Neural progenitor cell (in vitro differentiated cells): ENCODE measurements around the gene CGREF1.

Experiments used
- EZH2 ChIP-seq: fragments of 200-600 bp; sonication (generic); IDR thresholded peaks from 2 replicates; pipeline ENCODE4 v1.6.1; 2017; ENCODE audit warnings: antibody characterized with exemption, mild to moderate bottlenecking, moderate library complexity
- EZH2phosphoT487 ChIP-seq: fragments of 200-600 bp; sonication (generic); IDR thresholded peaks from 2 replicates; pipeline ENCODE4 v1.6.1; 2017; ENCODE audit warnings: antibody characterized with exemption
- TF ChIP-seq, protein P1 (sequence below): fragments of 200-600 bp; sonication (generic); IDR thresholded peaks from 2 replicates; pipeline ENCODE4 v1.5.1; 2017; ENCODE audit warnings: antibody characterized with exemption, mild to moderate bottlenecking

DNA sequence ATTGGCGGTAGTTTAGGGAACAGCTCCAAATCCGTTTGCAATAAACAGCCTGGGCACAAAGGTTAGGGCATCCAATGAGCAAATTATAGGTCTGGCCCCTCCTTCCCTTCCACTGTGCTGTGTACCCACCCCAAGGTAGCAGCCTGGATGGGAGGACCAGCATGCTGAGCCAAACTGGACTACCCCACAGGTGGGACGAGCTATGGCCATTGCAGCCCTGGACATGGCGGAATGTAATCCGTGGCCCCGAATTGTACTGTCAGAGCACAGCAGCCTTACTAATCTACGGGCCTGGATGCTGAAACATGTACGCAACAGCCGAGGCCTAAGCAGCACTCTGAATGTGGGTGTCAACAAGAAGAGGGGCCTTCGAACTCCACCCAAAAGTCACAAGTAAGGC, 60.7 kb downstream of the CGREF1 start:
- TF ChIP-seq, protein P1, sequence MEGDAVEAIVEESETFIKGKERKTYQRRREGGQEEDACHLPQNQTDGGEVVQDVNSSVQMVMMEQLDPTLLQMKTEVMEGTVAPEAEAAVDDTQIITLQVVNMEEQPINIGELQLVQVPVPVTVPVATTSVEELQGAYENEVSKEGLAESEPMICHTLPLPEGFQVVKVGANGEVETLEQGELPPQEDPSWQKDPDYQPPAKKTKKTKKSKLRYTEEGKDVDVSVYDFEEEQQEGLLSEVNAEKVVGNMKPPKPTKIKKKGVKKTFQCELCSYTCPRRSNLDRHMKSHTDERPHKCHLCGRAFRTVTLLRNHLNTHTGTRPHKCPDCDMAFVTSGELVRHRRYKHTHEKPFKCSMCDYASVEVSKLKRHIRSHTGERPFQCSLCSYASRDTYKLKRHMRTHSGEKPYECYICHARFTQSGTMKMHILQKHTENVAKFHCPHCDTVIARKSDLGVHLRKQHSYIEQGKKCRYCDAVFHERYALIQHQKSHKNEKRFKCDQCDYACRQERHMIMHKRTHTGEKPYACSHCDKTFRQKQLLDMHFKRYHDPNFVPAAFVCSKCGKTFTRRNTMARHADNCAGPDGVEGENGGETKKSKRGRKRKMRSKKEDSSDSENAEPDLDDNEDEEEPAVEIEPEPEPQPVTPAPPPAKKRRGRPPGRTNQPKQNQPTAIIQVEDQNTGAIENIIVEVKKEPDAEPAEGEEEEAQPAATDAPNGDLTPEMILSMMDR = no peak
- TF ChIP-seq EZH2 (no peak), EZH2phosphoT487 (no peak)
